Prostate gland (tissue), 2 donors: ENCODE data around the gene PDIA5.

ENCODE experiments used
- POLR2A ChIP-seq: fragments of 450-650 bp; IDR thresholded peaks from one replicate; pipeline ENCODE4 v1.6.1; 2016; ENCODE audit warnings: antibody characterized with exemption, mild to moderate bottlenecking
- POLR2AphosphoS5 ChIP-seq: sonication (generic); formaldehyde crosslinking; IDR thresholded peaks from one replicate; pipeline ENCODE4 v1.6.1; 2017; ENCODE audit warnings: antibody characterized with exemption
- TF ChIP-seq, protein P1 (sequence below), 4 experiments: fragments of 200-600 bp in 2 of 4; fragments of 450-650 bp in 2 of 4; sonication (generic) in 2 of 4; IDR thresholded peaks; 1 replicate in 3 of 4; 2 replicates in 1 of 4; pipeline ENCODE4 v1.5.1; 2016 to 2019; ENCODE audit warnings: antibody characterized with exemption in 4 of 4, mild to moderate bottlenecking in 2 of 4, moderate library complexity in 2 of 4

- TF ChIP-seq POLR2AphosphoS5 (no peak), POLR2A (no peak)
- TF ChIP-seq, protein P1, sequence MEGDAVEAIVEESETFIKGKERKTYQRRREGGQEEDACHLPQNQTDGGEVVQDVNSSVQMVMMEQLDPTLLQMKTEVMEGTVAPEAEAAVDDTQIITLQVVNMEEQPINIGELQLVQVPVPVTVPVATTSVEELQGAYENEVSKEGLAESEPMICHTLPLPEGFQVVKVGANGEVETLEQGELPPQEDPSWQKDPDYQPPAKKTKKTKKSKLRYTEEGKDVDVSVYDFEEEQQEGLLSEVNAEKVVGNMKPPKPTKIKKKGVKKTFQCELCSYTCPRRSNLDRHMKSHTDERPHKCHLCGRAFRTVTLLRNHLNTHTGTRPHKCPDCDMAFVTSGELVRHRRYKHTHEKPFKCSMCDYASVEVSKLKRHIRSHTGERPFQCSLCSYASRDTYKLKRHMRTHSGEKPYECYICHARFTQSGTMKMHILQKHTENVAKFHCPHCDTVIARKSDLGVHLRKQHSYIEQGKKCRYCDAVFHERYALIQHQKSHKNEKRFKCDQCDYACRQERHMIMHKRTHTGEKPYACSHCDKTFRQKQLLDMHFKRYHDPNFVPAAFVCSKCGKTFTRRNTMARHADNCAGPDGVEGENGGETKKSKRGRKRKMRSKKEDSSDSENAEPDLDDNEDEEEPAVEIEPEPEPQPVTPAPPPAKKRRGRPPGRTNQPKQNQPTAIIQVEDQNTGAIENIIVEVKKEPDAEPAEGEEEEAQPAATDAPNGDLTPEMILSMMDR (IDR thresholded peaks at IDR 0.05), result no peak
Observed at GRCh38 chr3:123188058-123188457, 121.2 kb downstream of the PDIA5 start.
